Smooth muscle cell (in vitro differentiated cells): ENCODE measurements around the gene DOK5. TPM values are rescaled to one million over a fixed set of nuclear protein-coding genes. Genes with fewer than 3 reads are reported as not detected.

Experiments
- DNase-seq: peaks from one replicate; lab custom pipeline; 2025; ENCODE audit not compliant: unreplicated experiment; lab: John Stamatoyannopoulos, UW
- H2AFZ ChIP-seq: fragments of 200-600 bp; sonication (generic); 2 replicates; pipeline ENCODE4 v1.6.0; 2016; ENCODE audit warnings: antibody characterized with exemption, low read depth, mild to moderate bottlenecking
- H3F3A ChIP-seq: fragments of 200-600 bp; sonication (generic); 2 replicates; pipeline ENCODE4 v1.6.0; 2017; ENCODE audit warnings: antibody characterized with exemption, low read depth
- H3K27ac ChIP-seq: fragments of 200-600 bp; sonication (generic); 2 replicates; pipeline ENCODE4 v1.5.1; 2016; ENCODE audit warnings: low read depth, mild to moderate bottlenecking
- H3K27me3 ChIP-seq: fragments of 200-600 bp; sonication (generic); 2 replicates; pipeline ENCODE4 v1.6.1; 2016; ENCODE audit warnings: low read depth, mild to moderate bottlenecking
- H3K36me3 ChIP-seq: fragments of 200-600 bp; sonication (generic); 2 replicates; pipeline ENCODE4 v1.5.1; 2016; ENCODE audit warnings: low read depth
- H3K4me1 ChIP-seq: fragments of 200-600 bp; sonication (generic); 2 replicates; pipeline ENCODE4 v1.5.1; 2016; ENCODE audit warnings: low read depth
- H3K4me2 ChIP-seq: fragments of 200-600 bp; sonication (generic); 2 replicates; pipeline ENCODE4 v1.6.0; 2016; ENCODE audit warnings: mild to moderate bottlenecking
- H3K4me3 ChIP-seq: fragments of 200-600 bp; sonication (generic); 2 replicates; pipeline ENCODE4 v1.5.1; 2016; ENCODE audit warnings: mild to moderate bottlenecking
- H3K79me2 ChIP-seq: fragments of 200-600 bp; sonication (generic); 2 replicates; pipeline ENCODE4 v1.6.0; 2016; ENCODE audit warnings: low read depth, mild to moderate bottlenecking
- H3K9ac ChIP-seq: fragments of 200-600 bp; sonication (generic); 2 replicates; pipeline ENCODE4 v1.6.0; 2016; ENCODE audit warnings: low read depth
- H3K9me3 ChIP-seq: fragments of 200-600 bp; sonication (generic); replicated peaks from 2 replicates; pipeline ENCODE4 v1.5.1; 2016; ENCODE audit warnings: low read depth
- H4K20me1 ChIP-seq: fragments of 200-600 bp; sonication (generic); 2 replicates; pipeline ENCODE4 v1.6.0; 2016; ENCODE audit warnings: low read depth
- WGBS: methylation state at CpG from one replicate; pipeline ENCODE4 v1.1.7; 2016; ENCODE audit warnings: low lambda C conversion rate; 5-methylcytosine and 5-hydroxymethylcytosine counted together
- polyA plus RNA-seq: library from polyadenylated mRNA; unstranded; fragments of >200 nt; fragmentation: Nextera tagmentation; extraction: Ambion mirVana; gene quantifications from 2 replicates; pipeline ENCODE4 v1.2.1, GENCODE V29; 2016
- total RNA-seq: library from RNA; depleted of rRNA; stranded (reverse); fragments of >200 nt; gene quantifications from 2 replicates; pipeline ENCODE4 v1.2.3, GENCODE V29; 2014
- TF ChIP-seq, protein P1 (sequence below): fragments of 200-600 bp; sonication (generic); IDR thresholded peaks from 2 replicates; pipeline ENCODE4 v1.5.1; 2017; ENCODE audit warnings: borderline replicate concordance, mild to moderate bottlenecking, antibody characterized with exemption; ENCODE audit not compliant: insufficient read depth, poor library complexity, severe bottlenecking

Gene DOK5
- total and polyA plus RNA-seq, 2 experiments from 2014 or later, result 7.7 to 10.4 TPM

DNA sequence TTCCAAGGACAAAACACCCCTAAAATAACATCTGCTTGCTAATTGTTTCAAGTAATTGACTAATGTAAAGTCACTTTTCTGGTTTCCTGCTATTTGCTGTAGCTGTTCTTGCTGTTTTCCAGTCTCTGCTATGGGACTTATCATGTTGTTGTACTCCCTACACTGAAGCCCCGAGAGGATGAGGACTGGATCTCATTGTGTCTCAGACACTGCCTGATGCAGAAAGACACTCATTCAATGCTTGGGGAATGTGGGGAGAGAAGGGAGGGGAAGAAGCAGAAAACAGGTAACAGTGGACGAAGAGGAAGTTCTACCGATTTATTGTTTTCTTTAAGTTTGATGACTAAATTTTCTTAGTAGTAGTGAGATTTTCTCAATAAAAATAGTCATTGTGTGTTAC is 79.8 kb downstream of the DOK5 start:
- H3K4me1 ChIP-seq, result no peaks in the 10 kb centered on the region
- H2AFZ ChIP-seq, result no peak overlapping the region
- WGBS, result 88% methylated on average over 3 of the region's 3 CpGs
- H4K20me1 ChIP-seq, result no peaks in the 10 kb centered on the region
- H3K9me3 ChIP-seq, result no peaks in the 10 kb centered on the region
- TF ChIP-seq, protein P1, sequence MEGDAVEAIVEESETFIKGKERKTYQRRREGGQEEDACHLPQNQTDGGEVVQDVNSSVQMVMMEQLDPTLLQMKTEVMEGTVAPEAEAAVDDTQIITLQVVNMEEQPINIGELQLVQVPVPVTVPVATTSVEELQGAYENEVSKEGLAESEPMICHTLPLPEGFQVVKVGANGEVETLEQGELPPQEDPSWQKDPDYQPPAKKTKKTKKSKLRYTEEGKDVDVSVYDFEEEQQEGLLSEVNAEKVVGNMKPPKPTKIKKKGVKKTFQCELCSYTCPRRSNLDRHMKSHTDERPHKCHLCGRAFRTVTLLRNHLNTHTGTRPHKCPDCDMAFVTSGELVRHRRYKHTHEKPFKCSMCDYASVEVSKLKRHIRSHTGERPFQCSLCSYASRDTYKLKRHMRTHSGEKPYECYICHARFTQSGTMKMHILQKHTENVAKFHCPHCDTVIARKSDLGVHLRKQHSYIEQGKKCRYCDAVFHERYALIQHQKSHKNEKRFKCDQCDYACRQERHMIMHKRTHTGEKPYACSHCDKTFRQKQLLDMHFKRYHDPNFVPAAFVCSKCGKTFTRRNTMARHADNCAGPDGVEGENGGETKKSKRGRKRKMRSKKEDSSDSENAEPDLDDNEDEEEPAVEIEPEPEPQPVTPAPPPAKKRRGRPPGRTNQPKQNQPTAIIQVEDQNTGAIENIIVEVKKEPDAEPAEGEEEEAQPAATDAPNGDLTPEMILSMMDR, result no peak
- H3K9ac ChIP-seq, result no peak overlapping the region
- no peak for DNase-seq
- H3K27me3 ChIP-seq, result no peaks in the 10 kb centered on the region
- H3F3A ChIP-seq, result no peaks in the 10 kb centered on the region
- no peak overlapping the region for H3K27ac ChIP-seq
- H3K4me2 ChIP-seq, result no peak overlapping the region
- no peaks in the 10 kb centered on the region for H3K36me3 ChIP-seq
- no peaks in the 10 kb centered on the region for H3K79me2 ChIP-seq
- no peak overlapping the region for H3K4me3 ChIP-seq

- no peak overlapping the region for H3K4me3 ChIP-seq
- no peaks in the 10 kb centered on the region for H3F3A ChIP-seq
- H4K20me1 ChIP-seq, result no peaks in the 10 kb centered on the region
- DNase-seq, result no peak
- TF ChIP-seq, protein P1, result no peak
- no peaks in the 10 kb centered on the region for H3K79me2 ChIP-seq
- no peaks in the 10 kb centered on the region for H3K4me1 ChIP-seq
- no peaks in the 10 kb centered on the region for H3K9me3 ChIP-seq
- no peak overlapping the region for H3K27ac ChIP-seq
- H3K4me2 ChIP-seq, result no peak overlapping the region
- no peak overlapping the region for H2AFZ ChIP-seq
- no peaks in the 10 kb centered on the region for H3K27me3 ChIP-seq
- no peak overlapping the region for H3K9ac ChIP-seq
- H3K36me3 ChIP-seq, result no peaks in the 10 kb centered on the region
- 98% methylated on average over 2 of the region's 2 CpGs for WGBS
Observed at GRCh38 chr20:54556406-54556805, 81.0 kb downstream of the DOK5 start.

GRCh38 chr20:54557806-54558590 is 82.6 kb downstream of the DOK5 start:
- Histone ChIP-seq H3K27me3 (no peaks in the 10 kb centered on the region), H3K4me1 (no peaks in the 10 kb centered on the region), H3K9ac (no peak overlapping the region), H3K9me3 (no peaks in the 10 kb centered on the region), H3K4me3 (no peak overlapping the region), H2AFZ (peak overlapping the region; percentile 28), H3K27ac (peak overlapping the region; percentile 26), H3K79me2 (no peaks in the 10 kb centered on the region), H3K36me3 (no peaks in the 10 kb centered on the region), H3F3A (no peaks in the 10 kb centered on the region), H4K20me1 (no peaks in the 10 kb centered on the region), H3K4me2 (peak overlapping the region; percentile 40)
- DNase-seq, result no peak
- 69% methylated on average over 3 of the region's 3 CpGs for WGBS
- TF ChIP-seq, protein P1, result no peak

- Histone ChIP-seq H3F3A (no peaks in the 10 kb centered on the region), H4K20me1 (no peaks in the 10 kb centered on the region), H3K79me2 (no peaks in the 10 kb centered on the region), H3K9ac (no peak overlapping the region), H3K4me1 (no peaks in the 10 kb centered on the region), H3K27ac (no peak overlapping the region), H3K9me3 (no peaks in the 10 kb centered on the region), H2AFZ (no peak overlapping the region), H3K36me3 (no peaks in the 10 kb centered on the region), H3K27me3 (no peaks in the 10 kb centered on the region), H3K4me2 (no peak overlapping the region), H3K4me3 (no peak overlapping the region)
- TF ChIP-seq, protein P1, result no peak
- WGBS, result 94% methylated on average over 3 of the region's 3 CpGs
- no peak for DNase-seq
Observed at GRCh38 chr20:54559890-54560289, 84.5 kb downstream of the DOK5 start.
